ENCODE results near the gene CCDC137.

CCDC137 gene

GRCh38 chr17:81716674-81716996 lies 50.1 kb downstream of the CCDC137 start:
- H3K4me3 Mint-ChIP-seq, result no peak overlapping the region

GRCh38 chr17:81717049-81717765 lies 50.7 kb downstream of the CCDC137 start:
- H3K27me3 Mint-ChIP-seq (ENCODE audit: low read depth), result no peaks in the 10 kb centered on the region
- no peak overlapping the region for H3K4me3 Mint-ChIP-seq
- TF ChIP-seq CTCF (IDR thresholded peaks at IDR 0.05; ENCODE audit: unreplicated experiment in 3 of 3), result no peak
- no peaks in the 10 kb centered on the region for H3K9me3 Mint-ChIP-seq
- H3K4me1 Mint-ChIP-seq, result peaks cover 8% of the 10 kb centered on the region
- no peaks in the 10 kb centered on the region for H3K36me3 Mint-ChIP-seq (ENCODE audit: low read depth)
- no peak overlapping the region for H3K27ac Mint-ChIP-seq

More at GRCh38 chr17:81716674-81716996, 50.1 kb downstream of the CCDC137 start:
- peaks cover 8% of the 10 kb centered on the region for H3K4me1 Mint-ChIP-seq
- TF ChIP-seq CTCF (IDR thresholded peaks at IDR 0.05; ENCODE audit: unreplicated experiment in 3 of 3), result no peak
- peaks cover under 1% of the 10 kb centered on the region for H3K27me3 Mint-ChIP-seq (ENCODE audit: low read depth)
- no peak overlapping the region for H3K27ac Mint-ChIP-seq
- H3K36me3 Mint-ChIP-seq (ENCODE audit: low read depth), result no peaks in the 10 kb centered on the region
- H3K9me3 Mint-ChIP-seq, result no peaks in the 10 kb centered on the region

- Mint-ChIP-seq H3K27me3 (ENCODE audit: low read depth) (no peaks in the 10 kb centered on the region), H3K27ac (no peak overlapping the region), H3K4me1 (peaks cover 6% of the 10 kb centered on the region), H3K4me3 (peak overlapping the region in 1 of 3 experiments; percentile 26), H3K36me3 (ENCODE audit: low read depth) (no peaks in the 10 kb centered on the region), H3K9me3 (no peaks in the 10 kb centered on the region)
- no peak for TF ChIP-seq CTCF (IDR thresholded peaks at IDR 0.05; ENCODE audit: unreplicated experiment in 3 of 3)
These were observed 51.2 kb downstream of the CCDC137 start for GRCh38 chr17:81717766-81718089.

- no peak overlapping the region for H3K27ac Mint-ChIP-seq
- no peaks in the 10 kb centered on the region for H3K36me3 Mint-ChIP-seq (ENCODE audit: low read depth)
- H3K4me1 Mint-ChIP-seq, result no peaks in the 10 kb centered on the region
- no peaks in the 10 kb centered on the region for H3K27me3 Mint-ChIP-seq (ENCODE audit: low read depth)
- TF ChIP-seq CTCF (IDR thresholded peaks at IDR 0.05; ENCODE audit: unreplicated experiment in 3 of 3), result no peak
- no peaks in the 10 kb centered on the region for H3K9me3 Mint-ChIP-seq
- H3K4me3 Mint-ChIP-seq, result no peak overlapping the region
These were observed 53.1 kb downstream of the CCDC137 start for GRCh38 chr17:81719410-81720266.

- Mint-ChIP-seq H3K36me3 (ENCODE audit: low read depth) (no peaks in the 10 kb centered on the region), H3K4me3 (no peak overlapping the region), H3K4me1 (no peaks in the 10 kb centered on the region), H3K27me3 (ENCODE audit: low read depth) (no peaks in the 10 kb centered on the region), H3K27ac (no peak overlapping the region), H3K9me3 (no peaks in the 10 kb centered on the region)
- TF ChIP-seq CTCF (IDR thresholded peaks at IDR 0.05; ENCODE audit: unreplicated experiment in 3 of 3), result no peak
These were observed 53.9 kb downstream of the CCDC137 start for GRCh38 chr17:81720267-81721071.

Data from nephron (organoid).